CD14-positive monocyte (primary cell): Measurements from ENCODE around the gene INPP5J. TPM values are rescaled to one million over a fixed set of nuclear protein-coding genes. Genes with fewer than 3 reads are reported as not detected.

ENCODE experiments used
- DNase-seq, 3 donors: peaks; one replicate each; pipeline ENCODE4 v3.0.0-alpha.2; 2011 to 2022
- H2AFZ ChIP-seq: 2 replicates; pipeline ENCODE4 v1.6.0; 2012; ENCODE audit warnings: mild to moderate bottlenecking, low read depth, low read length, inconsistent platforms; ENCODE audit not compliant: insufficient read depth, poor library complexity, severe bottlenecking
- H3K27ac ChIP-seq, 2 donors: 1 replicate in 1 of 2; 2 replicates in 1 of 2; pipeline ENCODE4 v1.5.1; 2012 to 2013; ENCODE audit warnings: low read length in 2 of 2, control low read depth in 1 of 2, inconsistent platforms in 1 of 2, low read depth in 1 of 2, mild to moderate bottlenecking in 1 of 2
- H3K27me3 ChIP-seq, 2 donors: one replicate each; pipeline versions ENCODE4 v1.6.0 to v1.6.1; 2011 to 2013; ENCODE audit warnings: low read length in 2 of 2; ENCODE audit not compliant: control insufficient read depth in 2 of 2, insufficient read depth in 2 of 2
- H3K36me3 ChIP-seq, 2 donors: replicated peaks in 1 of 2; 1 replicate in 1 of 2; 2 replicates in 1 of 2; pipeline versions ENCODE4 v1.5.1 to v1.6.1; 2012 to 2013; ENCODE audit warnings: low read length in 2 of 2, control low read depth in 1 of 2, inconsistent platforms in 1 of 2, mild to moderate bottlenecking in 1 of 2; ENCODE audit not compliant: insufficient read depth in 2 of 2, control insufficient read depth in 1 of 2
- H3K4me1 ChIP-seq, 2 donors: 1 replicate in 1 of 2; 2 replicates in 1 of 2; pipeline versions ENCODE4 v1.5.1 to v1.6.1; 2012 to 2013; ENCODE audit warnings: low read length in 2 of 2, control low read depth in 1 of 2, inconsistent platforms in 1 of 2, mild to moderate bottlenecking in 1 of 2, moderate library complexity in 1 of 2; ENCODE audit not compliant: insufficient read depth in 2 of 2, control insufficient read depth in 1 of 2
- H3K4me2 ChIP-seq: replicated peaks from 2 replicates; pipeline ENCODE3; 2012; ENCODE audit warnings: low read length, moderate library complexity, mild to moderate bottlenecking; ENCODE audit not compliant: poor library complexity, severe bottlenecking; ENCODE audit errors: extremely low read depth
- H3K4me3 ChIP-seq, 3 experiments: fragments of 200-600 bp in 1 of 3; sonication (generic) in 1 of 3; replicated peaks in 1 of 3; 1 replicate in 2 of 3; 2 replicates in 1 of 3; pipeline ENCODE4 v1.5.1; 2011 to 2013; ENCODE audit warnings: low read length in 3 of 3, mild to moderate bottlenecking in 3 of 3, control low read depth in 2 of 3, low read depth in 2 of 3, inconsistent platforms in 1 of 3, moderate library complexity in 1 of 3
- H3K79me2 ChIP-seq: 2 replicates; pipeline ENCODE4 v1.6.0; 2012; ENCODE audit warnings: mild to moderate bottlenecking, control low read depth, inconsistent platforms, low read length, moderate library complexity; ENCODE audit not compliant: insufficient read depth
- H3K9ac ChIP-seq: 2 replicates; pipeline ENCODE4 v1.6.0; 2017; ENCODE audit warnings: low read length, mild to moderate bottlenecking; ENCODE audit not compliant: insufficient read depth, poor library complexity, severe bottlenecking
- H3K9me3 ChIP-seq, 2 donors: replicated peaks in 1 of 2; 1 replicate in 1 of 2; 2 replicates in 1 of 2; pipeline versions ENCODE4 v1.5.1 to v1.6.1; 2012 to 2013; ENCODE audit warnings: low read length in 2 of 2, control low read depth in 1 of 2; ENCODE audit not compliant: control insufficient read depth in 1 of 2, insufficient read depth in 1 of 2
- H4K20me1 ChIP-seq: 2 replicates; pipeline ENCODE4 v1.6.0; 2012; ENCODE audit warnings: mild to moderate bottlenecking, low read length, control low read depth, moderate library complexity; ENCODE audit not compliant: insufficient read depth
- H3K27ac Mint-ChIP-seq, 7 donors: one replicate each; pipeline ENCODE4 v1.8.0; 2020; ENCODE audit warnings: mild to moderate bottlenecking in 7 of 7, mixed read lengths in 7 of 7, moderate library complexity in 6 of 7, inconsistent platforms in 2 of 7
- H3K27me3 Mint-ChIP-seq, 3 donors: one replicate each; pipeline ENCODE4 v1.8.0; 2021 to 2022; ENCODE audit warnings: low read depth in 3 of 3, mild to moderate bottlenecking in 3 of 3, mixed read lengths in 3 of 3, moderate library complexity in 3 of 3, inconsistent platforms in 1 of 3
- H3K36me3 Mint-ChIP-seq, 2 donors: one replicate each; pipeline ENCODE4 v1.8.0; 2020; ENCODE audit warnings: mixed read lengths in 2 of 2, inconsistent platforms in 1 of 2, mild to moderate bottlenecking in 1 of 2
- H3K4me1 Mint-ChIP-seq: one replicate; pipeline ENCODE4 v1.8.0; 2020; ENCODE audit warnings: mild to moderate bottlenecking, mixed read lengths
- H3K4me3 Mint-ChIP-seq, 2 donors: one replicate each; pipeline ENCODE4 v1.8.0; 2020; ENCODE audit warnings: mild to moderate bottlenecking in 2 of 2, mixed read lengths in 2 of 2, moderate library complexity in 1 of 2
- H3K9me3 Mint-ChIP-seq, 7 donors: one replicate each; pipeline ENCODE4 v1.8.0; 2020 to 2022; ENCODE audit warnings: mixed read lengths in 7 of 7, mild to moderate bottlenecking in 6 of 7, moderate library complexity in 6 of 7, inconsistent platforms in 2 of 7
- CTCF ChIP-seq: fragments of 200-600 bp; IDR thresholded peaks from one replicate; pipeline ENCODE4 v1.8.0; 2022; ENCODE audit warnings: antibody characterized with exemption, mild to moderate bottlenecking
- WGBS: methylation state at CpG from one replicate; pipeline ENCODE4 v1.1.5; 2013; ENCODE audit warnings: missing lambda C conversion rate; ENCODE audit not compliant: insufficient coverage; 5-methylcytosine and 5-hydroxymethylcytosine counted together
- intact Hi-C, 2 donors: fragments of 100-400 bp; cut with micrococcal nuclease; formaldehyde crosslinking; loops; one replicate each; pipeline versions ENCODE4 v1.15.0 to v1.15.1; 2023
- polyA plus RNA-seq, 3 donors: library from polyadenylated mRNA; depleted of rRNA in 1 of 3; unstranded in 2 of 3; stranded (reverse) in 1 of 3; fragments of 300-500 nt in 2 of 3; fragments of >200 nt in 1 of 3; fragmentation: Illumina TruSeq in 2 of 3; gene quantifications; 1 replicate in 2 of 3; 2 replicates in 1 of 3; pipeline ENCODE4 v1.2.3, GENCODE V29; 2012 to 2021

The INPP5J gene
- polyA plus RNA-seq, 3 donors = 0.03 TPM; not detected in 2

- no peak overlapping the region for H3K4me2 ChIP-seq
- 100% methylated on average over 1 of the region's 3 CpGs for WGBS
- Mint-ChIP-seq H3K36me3 (no peaks in the 10 kb centered on the region), H3K9me3 (peaks cover 0 to 2% (median 0%) of the 10 kb centered on the region in 7 donors), H3K4me1 (peaks cover 1% of the 10 kb centered on the region), H3K27ac (peak overlapping the region in 2 of 7 donors; percentile 20 to 40), H3K27me3 (peaks cover 4 to 12% (median 10%) of the 10 kb centered on the region in 3 donors), H3K4me3 (no peak overlapping the region)
- no peak overlapping the region for H3K4me3 ChIP-seq
- H3K9ac ChIP-seq = no peak overlapping the region
- H3K27me3 ChIP-seq = peaks cover 0 to 2% of the 10 kb centered on the region in 2 donors
- H3K79me2 ChIP-seq = no peaks in the 10 kb centered on the region
- intact Hi-C loops = no loop called here
- no peaks in the 10 kb centered on the region for H3K36me3 ChIP-seq
- no peak overlapping the region for H2AFZ ChIP-seq
- H4K20me1 ChIP-seq = no peaks in the 10 kb centered on the region
- H3K4me1 ChIP-seq = no peaks in the 10 kb centered on the region
- H3K27ac ChIP-seq = no peak overlapping the region
- no peak for TF ChIP-seq CTCF
- no peaks in the 10 kb centered on the region for H3K9me3 ChIP-seq
- DNase-seq = no peak
Measured at GRCh38 chr22:31139066-31139465, 16.3 kb downstream of the INPP5J start.

GRCh38 chr22:31139866-31140716, 17.3 kb downstream of the INPP5J start, which contains the start of gene PLA2G3:
Gene PLA2G3 (minus strand): TSS chr22:31140508. CDS start chr22:31140354, 154 bp downstream.
- WGBS = 74% methylated on average over 21 of the region's 24 CpGs
- H3K4me3 ChIP-seq = no peak within 1 kb of the TSS
- peaks cover 0 to 2% of the 10 kb centered on the region in 2 donors for H3K27me3 ChIP-seq
- no peak within 1 kb of the TSS for H3K27ac ChIP-seq
- DNase-seq = no peak
- no peaks in the 10 kb centered on the region for H3K79me2 ChIP-seq
- intact Hi-C loops = no loop called here
- Mint-ChIP-seq H3K36me3 (no peaks in the 10 kb centered on the region), H3K9me3 (peaks cover 0 to 4% (median 2%) of the 10 kb centered on the region in 7 donors), H3K4me1 (peaks cover 1% of the 10 kb centered on the region), H3K27ac (no peak within 1 kb of the TSS), H3K27me3 (peaks cover 4 to 14% (median 13%) of the 10 kb centered on the region in 3 donors), H3K4me3 (no peak within 1 kb of the TSS)
- no peak within 1 kb of the TSS for H3K9ac ChIP-seq
- TF ChIP-seq CTCF = no peak
- H3K36me3 ChIP-seq = no peaks in the 10 kb centered on the region
- no peak within 1 kb of the TSS for H3K4me2 ChIP-seq
- H3K4me1 ChIP-seq = no peaks in the 10 kb centered on the region
- no peaks in the 10 kb centered on the region for H3K9me3 ChIP-seq
- no peak within 1 kb of the TSS for H2AFZ ChIP-seq
- no peaks in the 10 kb centered on the region for H4K20me1 ChIP-seq
